HG03066 (cell line): ENCODE results near the gene BBIP1.
"Not testable (repeated sequence)": the region's sequence is repeated elsewhere in the genome, so short reads cannot be mapped to it uniquely, and the experiment has no call there.

ENCODE experiments used
- ATAC-seq: cut with Tn5 transposase; IDR thresholded peaks from one replicate; pipeline ENCODE4 v1.9.1; 2021; ENCODE audit warnings: low read depth; ENCODE audit not compliant: unreplicated experiment

Gene BBIP1

DNA sequence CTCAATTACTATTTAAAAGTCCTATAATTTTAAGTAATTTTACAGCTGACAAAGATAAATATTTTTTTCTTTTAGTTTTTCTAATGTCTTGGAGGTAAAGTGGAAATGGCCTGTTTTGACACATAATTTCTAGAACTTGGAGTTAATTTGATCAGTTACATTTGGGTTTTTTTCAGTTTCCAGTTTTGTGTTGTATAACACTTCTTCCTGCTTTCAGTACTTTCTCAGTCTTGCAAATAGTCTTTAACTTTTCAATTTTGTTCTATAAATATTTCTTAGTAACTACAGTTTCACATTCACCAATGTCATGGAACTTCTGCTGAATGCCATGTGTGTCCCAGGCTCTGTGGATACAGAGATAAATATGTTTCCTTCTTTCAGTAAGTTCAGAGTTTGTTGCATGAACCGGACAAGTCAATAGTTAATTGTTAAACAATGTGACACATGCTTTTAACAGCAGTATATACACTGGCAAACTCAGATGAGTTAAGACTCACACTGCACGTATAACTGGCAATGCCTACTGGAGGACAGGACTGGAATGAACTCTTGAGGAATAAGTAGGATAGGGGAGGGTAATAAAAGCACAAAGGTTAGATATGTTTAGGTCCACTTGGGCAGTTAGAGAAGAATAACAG is 5.0 kb upstream of the BBIP1 start:
- ATAC-seq: no peak

GRCh38 chr10:110919971-110920881 is 1.2 kb upstream of the BBIP1 start:
- peak; percentile 28 for ATAC-seq

- peak; percentile 1 for ATAC-seq
These were observed 460 bp upstream of the BBIP1 start, which contains the start of gene SHOC2 for GRCh38 chr10:110919349-110919931. TSS of gene SHOC2 (plus strand) at chr10:110919604. CDS start at chr10:110964359, 44,755 bp downstream.

DNA sequence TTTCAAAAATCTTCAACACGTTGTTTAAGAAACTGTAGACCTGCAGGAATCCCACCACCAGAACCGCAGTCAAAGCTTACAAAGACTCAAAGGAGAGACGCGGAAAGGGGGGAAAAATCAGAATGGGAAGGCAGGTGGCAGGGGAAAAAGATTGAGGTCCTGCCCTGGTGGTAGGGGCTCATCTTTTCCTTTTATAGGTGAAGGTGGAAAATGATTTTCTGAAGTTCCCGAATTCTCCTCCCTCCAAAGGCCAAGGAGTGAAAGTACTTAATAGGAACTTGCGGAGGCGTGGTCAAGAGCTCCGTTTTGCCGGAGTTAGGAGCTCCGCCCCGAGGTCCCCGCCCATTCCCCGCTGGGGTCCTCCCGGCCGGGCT is 724 bp downstream of the BBIP1 start:
- no peak for ATAC-seq

DNA sequence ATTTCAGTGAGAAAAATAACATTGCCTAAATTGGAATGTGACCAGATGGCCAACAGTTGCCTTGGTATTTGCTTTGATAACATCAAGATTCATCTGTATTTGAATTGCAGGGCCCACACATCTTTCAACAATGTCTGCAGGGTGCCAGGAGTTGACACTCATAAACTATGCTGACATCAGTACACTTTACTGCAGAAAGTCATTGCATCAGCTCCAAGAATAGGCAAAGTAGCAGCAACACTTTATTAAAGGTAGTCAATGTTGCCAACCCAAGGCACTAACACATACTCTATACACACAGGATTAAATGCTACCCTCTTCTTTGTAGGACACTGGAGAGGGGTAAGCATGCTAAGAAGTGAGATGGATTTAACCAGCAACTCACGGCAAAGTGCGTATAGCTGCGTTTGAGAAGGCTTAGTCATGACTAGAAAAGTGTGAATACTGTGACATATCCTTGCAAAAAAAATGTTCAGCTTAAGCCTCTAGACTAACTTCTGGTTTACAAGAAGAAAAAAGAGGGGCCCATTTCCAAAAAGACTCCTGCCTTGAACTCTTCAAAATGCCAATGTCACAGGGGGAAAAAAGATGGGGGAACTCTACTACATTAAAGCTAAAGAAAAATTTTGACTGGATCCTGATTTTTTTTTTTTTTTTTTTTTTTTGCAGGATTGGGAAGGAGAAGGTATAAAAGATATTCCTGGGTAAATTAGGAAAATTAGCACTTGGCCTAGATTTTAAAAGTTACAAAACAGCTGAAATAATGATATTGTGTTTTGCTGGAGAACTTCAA is 2.2 kb downstream of the BBIP1 start:
- no peak for ATAC-seq

DNA sequence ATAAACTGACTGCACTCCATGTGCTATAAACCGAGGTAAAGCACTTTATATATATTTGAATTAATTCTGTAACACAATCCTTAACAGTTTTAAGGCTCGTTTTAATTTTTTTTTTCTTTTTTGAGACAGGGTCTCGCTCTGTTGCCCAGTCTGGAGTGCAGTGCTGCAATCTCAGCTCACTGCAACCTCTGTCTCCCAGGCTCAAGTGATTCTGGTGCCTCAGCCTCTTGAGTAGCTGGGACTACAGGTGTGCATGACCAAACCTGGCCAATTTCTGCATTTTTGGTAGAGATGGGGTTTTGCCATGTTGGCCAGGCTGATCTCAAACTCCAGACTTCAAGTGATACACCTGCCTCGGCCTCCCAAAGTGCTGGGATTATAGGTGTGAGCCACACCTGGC is 3.4 kb downstream of the BBIP1 start:
- not testable (repeated sequence) for ATAC-seq

GRCh38 chr10:110915035-110915434 is 3.9 kb downstream of the BBIP1 start:
- no peak for ATAC-seq

DNA sequence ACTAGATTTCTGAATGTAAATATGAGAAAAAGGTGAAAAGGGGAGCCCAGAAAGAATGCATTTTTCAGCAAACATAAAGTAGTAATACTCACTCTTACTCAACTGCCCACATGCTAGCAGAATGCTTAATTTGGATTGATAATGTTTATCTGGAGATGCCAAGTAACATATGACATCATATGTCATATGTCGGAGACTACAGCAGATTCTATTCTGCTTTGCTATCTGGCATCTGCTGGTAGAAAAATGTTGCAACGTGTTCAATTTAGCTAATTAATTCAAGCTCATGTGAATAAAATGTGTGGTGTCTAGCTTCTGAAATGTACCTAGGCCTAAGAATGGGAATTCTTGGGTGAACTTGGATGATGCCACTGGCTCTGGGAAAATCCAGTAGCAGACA is 4.5 kb downstream of the BBIP1 start:
- ATAC-seq: no peak

- ATAC-seq: no peak
These were observed 6.6 kb downstream of the BBIP1 start for GRCh38 chr10:110912374-110912773.

DNA sequence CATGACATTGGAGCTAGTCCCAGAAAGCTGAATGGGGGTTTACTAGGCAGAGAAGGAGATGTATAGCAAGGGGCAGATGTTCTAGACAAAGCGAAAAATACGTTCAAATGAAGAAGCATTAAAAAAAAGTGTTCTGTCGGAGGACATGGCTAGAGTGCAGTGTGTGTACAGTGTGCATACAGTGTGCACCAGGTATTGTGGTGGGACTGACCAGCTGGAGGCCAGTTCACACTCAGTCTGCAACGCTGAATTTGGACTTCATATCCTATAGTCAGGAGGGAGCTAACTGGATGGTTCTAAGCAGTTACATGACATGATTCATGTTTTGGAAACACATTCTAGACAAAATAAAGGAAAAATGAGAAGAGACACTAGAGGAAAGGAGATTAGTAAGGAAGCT is 8.8 kb downstream of the BBIP1 start:
- no peak for ATAC-seq

GRCh38 chr10:110903280-110904278 is 15.4 kb downstream of the BBIP1 start:
- ATAC-seq: peak; percentile 63

DNA sequence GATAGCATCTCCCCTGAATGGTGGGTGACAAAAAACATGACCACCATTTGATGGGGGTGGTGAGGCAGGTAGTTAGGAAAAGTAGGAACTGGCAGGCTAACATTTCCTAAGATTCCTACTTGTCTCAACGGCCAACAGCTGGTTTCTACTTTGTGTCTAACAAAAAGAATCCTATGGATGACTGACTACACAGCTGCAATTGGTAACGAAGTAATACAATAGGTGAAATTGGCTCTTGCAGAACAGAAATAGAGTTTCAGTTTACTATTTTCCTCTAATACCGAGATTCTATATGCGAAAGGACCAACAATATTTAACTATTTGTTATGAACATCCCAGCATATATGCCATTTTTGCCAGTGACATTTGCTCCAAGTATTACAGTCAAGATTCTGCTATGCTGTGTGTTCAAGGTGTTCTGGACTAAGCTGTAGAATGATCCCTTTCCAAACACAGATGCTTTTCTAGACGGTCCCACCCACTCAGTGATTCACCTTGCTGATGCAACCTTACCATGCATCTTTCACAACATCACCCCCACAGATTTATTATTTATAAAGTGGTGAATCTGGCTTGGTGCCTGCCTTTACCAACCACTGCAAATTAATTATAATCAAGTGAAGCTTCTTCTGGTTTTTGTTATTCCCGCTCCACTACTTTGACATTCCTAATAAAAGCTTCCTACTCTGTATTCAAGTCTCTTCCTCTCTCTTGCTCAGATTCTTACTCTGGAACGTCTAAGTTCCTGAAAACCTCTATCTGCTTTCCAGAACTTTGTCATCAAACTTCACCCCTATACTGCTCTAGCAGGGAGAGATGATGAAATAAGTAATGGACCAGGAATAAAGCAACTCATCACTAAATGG is 16.8 kb downstream of the BBIP1 start:
- no peak for ATAC-seq

GRCh38 chr10:110900983-110901382 is 18.0 kb downstream of the BBIP1 start:
- no peak for ATAC-seq

DNA sequence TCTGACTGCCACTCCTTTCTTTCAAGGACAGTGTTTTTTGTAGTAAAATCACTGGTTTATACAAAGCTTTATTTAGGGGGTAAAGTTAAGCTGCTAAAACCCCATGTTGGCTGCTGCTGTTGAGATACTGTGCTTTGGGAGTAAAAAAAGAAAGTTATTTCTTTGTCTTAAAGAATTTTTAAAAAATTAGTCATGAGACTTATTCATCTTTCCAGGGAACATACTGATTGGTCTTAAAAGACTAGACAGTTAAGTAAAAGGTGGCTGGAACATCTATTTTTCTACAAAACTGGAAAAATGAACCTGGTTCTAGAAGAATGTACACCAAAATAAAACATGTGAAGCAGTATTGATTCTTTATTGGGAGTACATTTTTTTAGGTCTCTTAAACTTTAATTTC is 20.6 kb downstream of the BBIP1 start:
- ATAC-seq: no peak

- ATAC-seq: no peak
These were observed 21.8 kb downstream of the BBIP1 start for GRCh38 chr10:110897184-110897583.

GRCh38 chr10:110893559-110894179 is 25.3 kb downstream of the BBIP1 start:
- ATAC-seq: peak; percentile 75

DNA sequence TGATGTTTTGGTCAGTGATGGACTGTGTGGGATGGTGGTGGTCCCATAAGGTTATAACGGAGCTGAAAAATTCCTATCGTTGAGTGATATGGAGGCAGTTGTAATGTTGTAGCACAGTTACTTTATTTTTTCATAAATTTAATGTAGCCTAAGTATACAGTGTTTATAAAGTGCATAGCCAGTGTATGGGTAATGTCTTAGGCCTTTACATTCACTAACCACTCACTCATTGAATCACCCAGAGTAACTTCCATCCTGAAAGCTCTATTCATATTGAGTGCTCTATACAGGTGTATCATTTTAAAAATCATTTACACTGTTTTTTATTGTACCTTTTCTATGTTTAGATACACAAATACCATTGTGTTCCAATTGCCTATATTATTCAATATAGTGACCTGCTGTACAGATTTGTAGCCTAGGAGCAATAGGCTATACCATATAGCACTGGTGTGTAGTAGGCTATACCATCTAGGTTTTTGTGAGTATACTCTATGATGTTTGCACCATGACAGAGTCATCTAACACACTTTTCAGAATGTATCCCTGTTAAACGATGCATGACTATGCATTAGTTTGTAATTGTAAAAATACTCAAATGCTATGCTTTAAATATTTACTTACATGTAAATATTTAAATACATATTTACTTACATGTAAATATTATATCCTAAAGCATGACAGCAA is 26.2 kb downstream of the BBIP1 start:
- ATAC-seq: no peak

DNA sequence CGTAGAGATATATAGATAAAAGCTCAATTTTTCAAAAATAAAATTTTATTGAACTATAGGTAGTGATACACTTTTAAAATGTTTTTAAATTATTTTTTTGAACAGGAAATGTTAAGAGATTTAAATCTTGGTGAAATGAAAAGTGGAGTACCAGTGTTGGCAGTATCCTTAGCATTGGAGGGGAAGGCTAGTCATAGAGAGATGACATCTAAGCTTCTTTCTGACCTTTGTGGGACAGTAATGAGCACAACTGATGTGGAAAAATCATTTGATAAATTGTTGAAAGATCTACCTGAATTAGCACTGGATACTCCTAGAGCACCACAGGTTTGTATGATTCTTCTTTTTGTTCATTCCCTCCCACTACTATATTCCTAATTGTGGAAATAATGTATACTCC is 31.4 kb downstream of the BBIP1 start:
- no peak for ATAC-seq
